Neural cell (in vitro differentiated cells): ENCODE results near the gene DIAPH2.

Source experiments
- EZH2 ChIP-seq: fragments of 200-600, 300-800 bp; shearing (Covaris generic), sonication (generic); IDR thresholded peaks from 2 replicates; pipeline ENCODE4 v1.6.1; 2014; ENCODE audit warnings: antibody characterized with exemption, low read length, borderline replicate concordance, mild to moderate bottlenecking; ENCODE audit not compliant: insufficient read depth, poor library complexity, severe bottlenecking
- POLR2AphosphoS5 ChIP-seq: IDR thresholded peaks from 2 replicates; pipeline ENCODE4 v1.6.1; 2012
- SMC3 ChIP-seq: fragments of 450-650 bp; conservative IDR thresholded peaks from 2 replicates; pipeline ENCODE4 v1.6.1; 2014; ENCODE audit warnings: antibody characterized with exemption, mild to moderate bottlenecking, moderate library complexity; ENCODE audit not compliant: poor library complexity
- TAF1 ChIP-seq: IDR thresholded peaks from 2 replicates; pipeline ENCODE4 v1.6.1; 2012; ENCODE audit warnings: low read depth
- TF ChIP-seq, protein P1 (sequence below): fragments of 450-650 bp; IDR thresholded peaks from 2 replicates; pipeline ENCODE4 v1.5.1; 2014; ENCODE audit warnings: antibody characterized with exemption, mild to moderate bottlenecking, moderate library complexity; ENCODE audit not compliant: poor library complexity, severe bottlenecking

DNA sequence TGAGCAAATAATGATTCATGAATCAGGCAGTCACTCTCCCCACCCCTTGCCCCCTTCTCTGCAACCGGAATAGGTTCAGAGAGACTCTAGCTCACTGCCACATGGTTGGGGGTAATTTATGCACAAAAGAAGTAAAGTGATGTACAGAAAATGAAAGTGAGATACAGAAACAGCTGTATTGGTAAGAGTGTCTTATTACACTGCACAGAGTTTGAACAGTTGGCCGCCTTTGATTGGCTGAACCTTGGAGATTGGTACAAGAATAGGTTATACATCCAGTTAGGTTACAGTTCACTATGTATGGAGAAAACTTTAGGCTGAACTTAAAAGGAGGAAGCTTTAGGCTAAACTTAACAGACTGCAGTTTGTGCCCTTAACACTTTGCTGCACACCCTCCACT, 34.6 kb upstream of the DIAPH2 start:
- TF ChIP-seq, protein P1, sequence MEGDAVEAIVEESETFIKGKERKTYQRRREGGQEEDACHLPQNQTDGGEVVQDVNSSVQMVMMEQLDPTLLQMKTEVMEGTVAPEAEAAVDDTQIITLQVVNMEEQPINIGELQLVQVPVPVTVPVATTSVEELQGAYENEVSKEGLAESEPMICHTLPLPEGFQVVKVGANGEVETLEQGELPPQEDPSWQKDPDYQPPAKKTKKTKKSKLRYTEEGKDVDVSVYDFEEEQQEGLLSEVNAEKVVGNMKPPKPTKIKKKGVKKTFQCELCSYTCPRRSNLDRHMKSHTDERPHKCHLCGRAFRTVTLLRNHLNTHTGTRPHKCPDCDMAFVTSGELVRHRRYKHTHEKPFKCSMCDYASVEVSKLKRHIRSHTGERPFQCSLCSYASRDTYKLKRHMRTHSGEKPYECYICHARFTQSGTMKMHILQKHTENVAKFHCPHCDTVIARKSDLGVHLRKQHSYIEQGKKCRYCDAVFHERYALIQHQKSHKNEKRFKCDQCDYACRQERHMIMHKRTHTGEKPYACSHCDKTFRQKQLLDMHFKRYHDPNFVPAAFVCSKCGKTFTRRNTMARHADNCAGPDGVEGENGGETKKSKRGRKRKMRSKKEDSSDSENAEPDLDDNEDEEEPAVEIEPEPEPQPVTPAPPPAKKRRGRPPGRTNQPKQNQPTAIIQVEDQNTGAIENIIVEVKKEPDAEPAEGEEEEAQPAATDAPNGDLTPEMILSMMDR, result no peak
- no peak for TF ChIP-seq EZH2
- TF ChIP-seq POLR2AphosphoS5, result no peak
- no peak for TF ChIP-seq SMC3
- TF ChIP-seq TAF1, result no peak
